CD8-positive, alpha-beta memory T cell (primary cell): ENCODE measurements around the gene HDAC5. TPM values are rescaled to one million over a fixed set of nuclear protein-coding genes. Genes with fewer than 3 reads are reported as not detected.

Source experiments
- CTCF ChIA-PET: fragments of 350-600 bp; sonication (Branson Sonifier 250); formaldehyde crosslinking; loops from one replicate; lab custom pipeline; 2021; ENCODE audit warnings: antibody characterized with exemption; lab: Charles Lee
- POLR2A ChIA-PET: fragments of 350-600 bp; sonication (Branson Sonifier 250); formaldehyde crosslinking; loops from one replicate; lab custom pipeline; 2021; ENCODE audit warnings: antibody characterized with exemption; lab: Charles Lee
- DNase-seq, 5 donors: peaks; one replicate each; pipeline versions ENCODE4 v3.0.0 to v3.0.0-alpha.2; 2020 to 2022; ENCODE audit warnings: mixed read lengths in 1 of 5
- H3K27ac ChIP-seq: one replicate; pipeline ENCODE4 v1.7.0; 2013; ENCODE audit warnings: low read depth, mild to moderate bottlenecking, low read length, moderate library complexity
- H3K27me3 ChIP-seq: 2 replicates; pipeline ENCODE4 v1.7.0; 2013; ENCODE audit warnings: low read length, mild to moderate bottlenecking; ENCODE audit not compliant: insufficient read depth, poor library complexity, severe bottlenecking
- H3K36me3 ChIP-seq: 2 replicates; pipeline ENCODE4 v1.7.0; 2013; ENCODE audit warnings: mild to moderate bottlenecking, low read length, moderate library complexity; ENCODE audit not compliant: insufficient read depth
- H3K4me1 ChIP-seq: 2 replicates; pipeline ENCODE4 v1.7.0; 2013; ENCODE audit warnings: mild to moderate bottlenecking, low read length, moderate library complexity; ENCODE audit not compliant: insufficient read depth
- H3K4me3 ChIP-seq: 2 replicates; pipeline ENCODE4 v1.7.0; 2013; ENCODE audit warnings: mild to moderate bottlenecking, low read length
- H3K9me3 ChIP-seq: 2 replicates; pipeline ENCODE4 v1.7.0; 2013; ENCODE audit warnings: mild to moderate bottlenecking, low read length
- H3K27ac Mint-ChIP-seq, 8 donors: one replicate each; pipeline ENCODE4 v1.8.0; 2020 to 2021; ENCODE audit warnings: mixed read lengths in 8 of 8, mild to moderate bottlenecking in 6 of 8, inconsistent platforms in 3 of 8, moderate library complexity in 3 of 8
- H3K27me3 Mint-ChIP-seq, 2 donors: one replicate each; pipeline ENCODE4 v1.8.0; 2020 to 2021; ENCODE audit warnings: mixed read lengths in 2 of 2, mild to moderate bottlenecking in 1 of 2, moderate library complexity in 1 of 2
- H3K36me3 Mint-ChIP-seq, 3 donors: one replicate each; pipeline ENCODE4 v1.8.0; 2020 to 2021; ENCODE audit warnings: mixed read lengths in 3 of 3, inconsistent platforms in 1 of 3, mild to moderate bottlenecking in 1 of 3
- H3K4me1 Mint-ChIP-seq, 3 donors: one replicate each; pipeline ENCODE4 v1.8.0; 2020 to 2021; ENCODE audit warnings: mixed read lengths in 3 of 3, inconsistent platforms in 1 of 3, mild to moderate bottlenecking in 1 of 3
- H3K4me3 Mint-ChIP-seq, 7 donors: one replicate each; pipeline ENCODE4 v1.8.0; 2020 to 2021; ENCODE audit warnings: mixed read lengths in 7 of 7, mild to moderate bottlenecking in 6 of 7, moderate library complexity in 4 of 7, inconsistent platforms in 2 of 7
- H3K9me3 Mint-ChIP-seq, 5 donors: one replicate each; pipeline ENCODE4 v1.8.0; 2020 to 2022; ENCODE audit warnings: mixed read lengths in 5 of 5, mild to moderate bottlenecking in 3 of 5, moderate library complexity in 2 of 5, inconsistent platforms in 1 of 5
- polyA plus RNA-seq: library from polyadenylated mRNA; unstranded; fragments of 300-500 nt; fragmentation: Illumina TruSeq; gene quantifications from one replicate; pipeline ENCODE4 v1.2.3, GENCODE V29; 2021
- total RNA-seq, 2 experiments: library from RNA; stranded (reverse); gene quantifications; one replicate each; pipeline ENCODE4 v1.2.3, GENCODE V29; 2021

Gene HDAC5
- total and polyA plus RNA-seq, 3 experiments from 2014 or later, result 22.7 to 38.1 (median 24.2) TPM

GRCh38 chr17:44030482-44030881, 93.0 kb downstream of the HDAC5 start:
- no peak overlapping the region for H3K27ac ChIP-seq
- H3K27me3 ChIP-seq, result no peaks in the 10 kb centered on the region
- H3K27ac Mint-ChIP-seq, result peak overlapping the region in 1 of 8 donors; percentile 85
- no peak for DNase-seq
- no peak overlapping the region for H3K4me3 Mint-ChIP-seq
- H3K36me3 Mint-ChIP-seq, result peaks cover 4 to 40% (median 6%) of the 10 kb centered on the region in 3 donors
- H3K27me3 Mint-ChIP-seq, result no peaks in the 10 kb centered on the region
- peaks cover 3 to 9% (median 4%) of the 10 kb centered on the region in 3 donors for H3K4me1 Mint-ChIP-seq
- H3K9me3 ChIP-seq, result no peaks in the 10 kb centered on the region
- no peaks in the 10 kb centered on the region for H3K9me3 Mint-ChIP-seq
- H3K4me1 ChIP-seq, result no peaks in the 10 kb centered on the region
- H3K4me3 ChIP-seq, result no peak overlapping the region
- CTCF ChIA-PET, result interaction anchor here (1.2 kb wide), 1 partner anchor 150 kb away, joined by 3 read pairs; no protein-coding TSS in a partner anchor
- H3K36me3 ChIP-seq, result no peaks in the 10 kb centered on the region
- POLR2A ChIA-PET, result no interaction called here

GRCh38 chr17:44029736-44030135, 93.7 kb downstream of the HDAC5 start:
- CTCF ChIA-PET, result interaction anchor here (1.2 kb wide), 1 partner anchor 149 kb away, joined by 3 read pairs; no protein-coding TSS in a partner anchor
- no peaks in the 10 kb centered on the region for H3K4me1 ChIP-seq
- H3K36me3 ChIP-seq, result no peaks in the 10 kb centered on the region
- Mint-ChIP-seq H3K27me3 (no peaks in the 10 kb centered on the region), H3K9me3 (no peaks in the 10 kb centered on the region), H3K4me3 (no peak overlapping the region), H3K4me1 (peaks cover 3 to 9% (median 4%) of the 10 kb centered on the region in 3 donors), H3K27ac (peak overlapping the region in 2 of 8 donors; percentile 10 to 57), H3K36me3 (peaks cover 4 to 40% (median 6%) of the 10 kb centered on the region in 3 donors)
- no peak for DNase-seq
- H3K9me3 ChIP-seq, result no peaks in the 10 kb centered on the region
- no peaks in the 10 kb centered on the region for H3K27me3 ChIP-seq
- no peak overlapping the region for H3K27ac ChIP-seq
- POLR2A ChIA-PET, result no interaction called here
- H3K4me3 ChIP-seq, result no peak overlapping the region

Other genes starting within 250 kb of the HDAC5 start
- gene MPP2, start 216.1 kb downstream of the HDAC5 start, total RNA-seq, result 1 to 10 TPM in 1 of 2 experiments, under 1 TPM in 1; 0.90 to 1.1 TPM
- gene MPP2, start 216.1 kb downstream of the HDAC5 start, polyA plus RNA-seq, result 1.2 TPM
- gene PPY, start 181.2 kb downstream of the HDAC5 start, total RNA-seq, result not detected
- gene PPY, start 181.2 kb downstream of the HDAC5 start, polyA plus RNA-seq, result not detected
- not detected for gene PYY, start 169.7 kb downstream of the HDAC5 start, total RNA-seq
- not detected for gene PYY, start 169.7 kb downstream of the HDAC5 start, polyA plus RNA-seq
- under 1 TPM; 0.60 to 0.74 TPM for gene NAGS, start 119.0 kb downstream of the HDAC5 start, total RNA-seq
- 1.0 TPM for gene NAGS, start 119.0 kb downstream of the HDAC5 start, polyA plus RNA-seq
- 10 to 100 TPM; 32.5 to 36.0 TPM for gene TMEM101, start 108.7 kb downstream of the HDAC5 start, total RNA-seq
- 28.8 TPM for gene TMEM101, start 108.7 kb downstream of the HDAC5 start, polyA plus RNA-seq
- 10 to 100 TPM; 79.9 to 81.9 TPM for gene LSM12, start 57.0 kb downstream of the HDAC5 start, total RNA-seq
- gene LSM12, start 57.0 kb downstream of the HDAC5 start, polyA plus RNA-seq, result 80.7 TPM
- gene G6PC3, start 52.9 kb downstream of the HDAC5 start, total RNA-seq, result 10 to 100 TPM; 37.1 to 38.3 TPM
- gene G6PC3, start 52.9 kb downstream of the HDAC5 start, polyA plus RNA-seq, result 27.0 TPM
- gene HROB, start 18.3 kb upstream of the HDAC5 start, total RNA-seq, result 10 to 100 TPM; 16.2 to 16.5 TPM
- not detected for gene HROB, start 18.3 kb upstream of the HDAC5 start, polyA plus RNA-seq
- gene ASB16, start 47.1 kb upstream of the HDAC5 start, total RNA-seq, result under 1 TPM in 1 of 2 experiments, not detected in 1; 0.11 TPM
- gene ASB16, start 47.1 kb upstream of the HDAC5 start, polyA plus RNA-seq, result 0.10 TPM
- gene TMUB2, start 63.3 kb upstream of the HDAC5 start, total RNA-seq, result 10 to 100 TPM; 20.8 to 22.5 TPM
- 37.5 TPM for gene TMUB2, start 63.3 kb upstream of the HDAC5 start, polyA plus RNA-seq
- 100 to 1,000 TPM in 1 of 2 experiments, 10 to 100 TPM in 1; 96.6 to 111 TPM for gene ATXN7L3, start 76.2 kb upstream of the HDAC5 start, total RNA-seq
- 15.4 TPM for gene ATXN7L3, start 76.2 kb upstream of the HDAC5 start, polyA plus RNA-seq
- 100 to 1,000 TPM; 186 to 199 TPM for gene UBTF, start 96.0 kb upstream of the HDAC5 start, total RNA-seq
- gene UBTF, start 96.0 kb upstream of the HDAC5 start, polyA plus RNA-seq, result 78.0 TPM
- gene SLC4A1, start 144.5 kb upstream of the HDAC5 start, total RNA-seq, result not detected
- not detected for gene SLC4A1, start 144.5 kb upstream of the HDAC5 start, polyA plus RNA-seq
- gene RUNDC3A, start 185.0 kb upstream of the HDAC5 start, total RNA-seq, result not detected
- not detected for gene RUNDC3A, start 185.0 kb upstream of the HDAC5 start, polyA plus RNA-seq
- gene SLC25A39, start 201.2 kb upstream of the HDAC5 start, total RNA-seq, result 100 to 1,000 TPM; 159 to 174 TPM
- gene SLC25A39, start 201.2 kb upstream of the HDAC5 start, polyA plus RNA-seq, result 133 TPM
- 10 to 100 TPM; 48.7 to 50.3 TPM for gene GRN, start 221.7 kb upstream of the HDAC5 start, total RNA-seq
- gene GRN, start 221.7 kb upstream of the HDAC5 start, polyA plus RNA-seq, result 56.4 TPM
- gene FAM171A2, start 240.2 kb upstream of the HDAC5 start, total RNA-seq, result under 1 TPM; 0.33 to 0.35 TPM
- 0.28 TPM for gene FAM171A2, start 240.2 kb upstream of the HDAC5 start, polyA plus RNA-seq